K562 (cell line): ENCODE measurements around the gene DHCR24. TPM values are rescaled to one million over a fixed set of nuclear protein-coding genes. Genes with fewer than 3 reads are reported as not detected.

Source experiments
- ATAC-seq: fragments of 200-7000 bp; cut with Tn5 transposase; 3 replicates; pipeline ENCODE4 v1.9.1; 2020; ENCODE audit warnings: moderate library complexity
- BruUV-seq: library from RNA; stranded (reverse); fragments of 400-500 nt; replicated peaks from 2 replicates; lab custom pipeline; 2021; lab: Mats Ljungman, UMichigan
- CTCF ChIA-PET: fragments of 300-600 bp; formaldehyde crosslinking; extraction: SDS; loops from one replicate; lab custom pipeline; 2021; ENCODE audit warnings: low intra/inter-chr PET ratio; lab: Yijun Ruan, JAX
- POLR2A ChIA-PET: fragments of 300-600, 350-650 bp; sonication (Branson Sonifier 250); formaldehyde crosslinking; extraction: SDS; loops from one replicate; lab custom pipeline; 2021; ENCODE audit warnings: antibody characterized with exemption, inconsistent platforms; lab: Yijun Ruan, JAX
- DNase-seq, 4 experiments: peaks; one replicate each; pipeline versions ENCODE4 v3.0.0 to v3.0.0-alpha.2; 2011 to 2018; ENCODE audit warnings: low spot score in 3 of 4, mixed read lengths in 3 of 4; ENCODE audit errors: extremely low read depth in 1 of 4
- FAIRE-seq: peaks from 2 replicates; lab custom pipeline; 2011; peaks lifted over from hg19 to GRCh38; lab: Jason Lieb, UNC
- H2AFZ ChIP-seq: 2 replicates; pipeline ENCODE4 v1.6.0; 2011; ENCODE audit warnings: low read depth, low read length, control low read depth, inconsistent platforms
- H3K27ac ChIP-seq: fragments of 200-600 bp; 3 replicates; pipeline ENCODE4 v1.8.0; 2011; ENCODE audit warnings: low read depth, mild to moderate bottlenecking, control low read depth, inconsistent platforms, low read length, moderate library complexity, mixed read lengths; ENCODE audit errors: extremely low read depth
- H3K27me3 ChIP-seq, 2 experiments: fragments of 300-600 bp in 1 of 2; 2 replicates in 1 of 2; 3 replicates in 1 of 2; pipeline versions ENCODE4 v1.6.0 to v1.8.0; 2011; ENCODE audit warnings: inconsistent platforms in 2 of 2, low read length in 2 of 2, mild to moderate bottlenecking in 1 of 2, mixed read lengths in 1 of 2, moderate library complexity in 1 of 2; ENCODE audit not compliant: control insufficient read depth in 2 of 2, insufficient read depth in 2 of 2
- H3K36me3 ChIP-seq: fragments of 300-600 bp; 3 replicates; pipeline ENCODE4 v1.8.0; 2011; ENCODE audit warnings: mild to moderate bottlenecking, low read length, inconsistent platforms; ENCODE audit not compliant: control insufficient read depth, insufficient read depth
- H3K4me1 ChIP-seq, 2 experiments: fragments of 200-600 bp in 1 of 2; replicated peaks in 1 of 2; 2 replicates in 1 of 2; 3 replicates in 1 of 2; pipeline versions ENCODE4 v1.5.1 to v1.8.0; 2011; ENCODE audit warnings: inconsistent platforms in 2 of 2, low read length in 2 of 2, mild to moderate bottlenecking in 1 of 2, mixed read lengths in 1 of 2, moderate library complexity in 1 of 2; ENCODE audit not compliant: control insufficient read depth in 2 of 2, insufficient read depth in 2 of 2
- H3K4me2 ChIP-seq: 2 replicates; pipeline ENCODE4 v1.6.1; 2011; ENCODE audit warnings: low read length, control low read depth, inconsistent platforms, mixed read lengths; ENCODE audit not compliant: insufficient read depth
- H3K4me3 ChIP-seq: fragments of 200-600 bp; sonication (generic), shearing (Covaris generic); 2 replicates; pipeline ENCODE4 v1.5.1; 2016; ENCODE audit warnings: control low read depth, inconsistent platforms
- H3K79me2 ChIP-seq: fragments of 200-600 bp; 3 replicates; pipeline ENCODE4 v1.8.0; 2011; ENCODE audit warnings: low read length, inconsistent platforms; ENCODE audit not compliant: control insufficient read depth, insufficient read depth
- H3K9ac ChIP-seq, 2 experiments: 2 replicates each; pipeline versions ENCODE4 v1.6.0 to v1.6.1; 2011; ENCODE audit warnings: low read depth in 2 of 2, low read length in 2 of 2, control low read depth in 1 of 2, inconsistent platforms in 1 of 2, mild to moderate bottlenecking in 1 of 2, mixed read lengths in 1 of 2; ENCODE audit not compliant: insufficient read depth in 1 of 2
- H3K9me1 ChIP-seq: one replicate; pipeline ENCODE4 v1.6.0; 2011; ENCODE audit warnings: inconsistent platforms, mild to moderate bottlenecking, low read length, moderate library complexity; ENCODE audit not compliant: control insufficient read depth, insufficient read depth
- H3K9me3 ChIP-seq: replicated peaks from 2 replicates; pipeline ENCODE4 v1.5.1; 2011; ENCODE audit warnings: low read depth, low read length, inconsistent platforms; ENCODE audit not compliant: control insufficient read depth, insufficient read depth
- H4K20me1 ChIP-seq: replicated peaks from 2 replicates; pipeline ENCODE4 v1.6.1; 2011; ENCODE audit warnings: low read length, inconsistent platforms, mixed read lengths; ENCODE audit not compliant: control insufficient read depth, insufficient read depth
- ARID3B ChIP-seq: fragments of 250-450 bp; sonication (Bioruptor Pico); IDR thresholded peaks from 2 replicates; pipeline ENCODE4 v1.4.0; 2020; ENCODE audit warnings: borderline replicate concordance
- DLX4 ChIP-seq: fragments of 250-450 bp; sonication (Bioruptor Pico); IDR thresholded peaks from 2 replicates; pipeline ENCODE4 v1.6.1; 2021; ENCODE audit warnings: mild to moderate bottlenecking
- EGR1 ChIP-seq: fragments of 450-650 bp; conservative IDR thresholded peaks from 2 replicates; pipeline ENCODE4 v1.6.1; 2017; ENCODE audit warnings: mild to moderate bottlenecking
- ETV5 ChIP-seq: sonication (generic); formaldehyde crosslinking; IDR thresholded peaks from 2 replicates; pipeline ENCODE4 v1.4.0; 2020; ENCODE audit warnings: low read depth, mild to moderate bottlenecking, missing genetic modification reagents
- NFIX ChIP-seq: fragments of 250-450 bp; sonication (Bioruptor Pico); IDR thresholded peaks from 2 replicates; pipeline ENCODE4 v1.4.0; 2020; ENCODE audit warnings: low read depth, mild to moderate bottlenecking, moderate library complexity
- ZBTB2 ChIP-seq: fragments of 450-650 bp; IDR thresholded peaks from 2 replicates; pipeline ENCODE4 v1.6.1; 2016; ENCODE audit warnings: antibody characterized with exemption
- ZBTB9 ChIP-seq: fragments of 450-650 bp; formaldehyde crosslinking; IDR thresholded peaks from 2 replicates; pipeline ENCODE4 v1.4.0; 2020; ENCODE audit warnings: mild to moderate bottlenecking, moderate library complexity
- ZC3H11A ChIP-seq: IDR thresholded peaks from 2 replicates; pipeline ENCODE4 v1.6.1; 2012; ENCODE audit warnings: low read depth, low read length, improper control_type of control experiment
- ZNF318 ChIP-seq, 2 experiments: fragments of 450-650 bp; IDR thresholded peaks; 2 replicates each; pipeline ENCODE4 v1.6.1; 2016; ENCODE audit warnings: mild to moderate bottlenecking in 2 of 2, borderline replicate concordance in 1 of 2, low read depth in 1 of 2, moderate library complexity in 1 of 2
- WGBS: fragments of 100-300 bp; shearing (Covaris generic); methylation state at CpG from one replicate; pipeline ENCODE4 v1.1.6; 2016; ENCODE audit warnings: low coverage, mixed read lengths; ENCODE audit not compliant: insufficient coverage; ENCODE audit errors: missing lambda C conversion rate; 5-methylcytosine and 5-hydroxymethylcytosine counted together
- in situ Hi-C: fragments of 300-500 bp; cut with MboI; formaldehyde crosslinking; loops from 4 replicates; pipeline ENCODE4 v1.15.0; 2018; ENCODE audit warnings: inconsistent platforms, mixed read lengths
- intact Hi-C: fragments of 100-400 bp; cut with micrococcal nuclease; formaldehyde crosslinking; loops from 2 replicates; pipeline ENCODE4 v1.14.2; 2022
- polyA plus RNA-seq, 8 experiments: library from polyadenylated mRNA; depleted of rRNA in 4 of 8; stranded (reverse) in 5 of 8; unstranded in 3 of 8; fragments of >200 nt; fragmentation: Nextera tagmentation in 2 of 8; fragmentation: Illumina TruSeq in 1 of 8; extraction: Ambion mirVana in 2 of 8; extraction: Trizol in 1 of 8; gene quantifications; 2 replicates each; pipeline versions ENCODE4 v1.2.1 to v1.2.3, GENCODE V29; 2011 to 2014; ENCODE audit warnings: inconsistent platforms in 1 of 8, missing spikeins in 1 of 8
- total RNA-seq, 7 experiments: library from RNA; depleted of rRNA in 6 of 7; stranded (reverse); fragments of >200 nt in 6 of 7; fragmentation: Illumina TruSeq in 2 of 7; extraction: Trizol in 2 of 7; gene quantifications; 2 replicates each; pipeline versions ENCODE4 v1.2.1 to v1.2.3, GENCODE V29; 2011 to 2021; ENCODE audit warnings: low replicate concordance in 1 of 7

Gene DHCR24
- total and polyA plus RNA-seq, 9 of the 15 experiments (the other 6 are each of a cell fraction or from before 2014, with no cell fraction given) = 23.4 to 161 (median 79.9) TPM

- intact Hi-C loops = no loop called here
- peaks cover 89% of the 10 kb centered on the region for H3K36me3 ChIP-seq
- no peak for ATAC-seq
- no peak for TF ChIP-seq ZNF318 (IDR thresholded peaks at IDR 0.05; ENCODE audit: borderline replicate concordance in 1 of 2, low read depth in 1 of 2)
- no peak for TF ChIP-seq ETV5 (CRISPR knock-in tag)
- TF ChIP-seq ZBTB9 (CRISPR knock-in tag) = no peak
- TF ChIP-seq NFIX (CRISPR knock-in tag) = no peak
- TF ChIP-seq EGR1 = no peak
- TF ChIP-seq ZC3H11A = no peak
- no peak for TF ChIP-seq ZBTB2
- TF ChIP-seq ARID3B (CRISPR knock-in tag) = no peak
- no peak for TF ChIP-seq DLX4 (CRISPR knock-in tag)
Observed at GRCh38 chr1:54863267-54863665, 23.7 kb downstream of the DHCR24 start.

More at GRCh38 chr1:54863267-54863665, 23.7 kb downstream of the DHCR24 start:
- ChIA-PET CTCF (no interaction called here), POLR2A (interaction anchor here (0.6 to 2.8 kb wide), 3 partner anchors 9 to 22 kb away, joined by 3 to 15 read pairs (median 3); no protein-coding TSS in a partner anchor)
- no peak for DNase-seq
- 94% methylated on average over 3 of the region's 3 CpGs for WGBS
- no peak for FAIRE-seq
- Histone ChIP-seq H4K20me1 (no peaks in the 10 kb centered on the region), H3K4me2 (no peak overlapping the region), H3K9me1 (no peaks in the 10 kb centered on the region), H3K4me1 (peaks cover 21 to 32% of the 10 kb centered on the region in 2 experiments), H3K27me3 (no peaks in the 10 kb centered on the region), H3K9ac (no peak overlapping the region), H3K79me2 (0 out of 3 replicates have a peak, but pooled peaks cover 6% of the 10 kb centered on the region), H3K4me3 (no peak overlapping the region), H2AFZ (no peak overlapping the region), H3K9me3 (no peaks in the 10 kb centered on the region), H3K27ac (no peak overlapping the region)
- BruUV-seq = no TSS peak
- in situ Hi-C loops = no loop called here
